ENCODE results near the gene ATAD2B. TPM values are rescaled to one million over a fixed set of nuclear protein-coding genes. Genes with fewer than 3 reads are reported as not detected.

Gene ATAD2B
- total RNA-seq, 1 donor from 2014 or later = 11.4 TPM

- DNase-seq (ENCODE audit: low read depth, low spot score) = no peak
Observed at GRCh38 chr2:23912054-23912453, 14.9 kb downstream of the ATAD2B start.

DNA sequence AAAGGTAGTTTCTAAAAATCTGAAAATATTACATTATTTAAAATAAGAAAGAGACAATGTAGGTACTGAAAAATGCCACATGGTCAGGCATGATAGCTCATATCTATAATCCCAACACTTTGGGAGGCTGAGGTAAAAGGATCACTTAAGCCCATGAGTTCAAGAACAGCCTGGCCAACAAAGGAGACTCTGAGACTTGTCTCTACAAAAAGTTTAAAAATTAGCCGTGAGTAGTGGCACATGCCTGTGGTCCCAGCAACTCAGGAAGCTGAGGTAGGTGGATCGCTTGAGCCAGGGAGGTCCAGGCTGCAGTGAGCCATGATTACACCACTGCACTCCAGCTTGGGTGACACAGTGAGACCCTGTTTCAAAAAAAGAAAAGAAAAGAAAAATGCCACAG lies 21.8 kb downstream of the ATAD2B start:
- no peak for DNase-seq (ENCODE audit: low read depth, low spot score)

DNA sequence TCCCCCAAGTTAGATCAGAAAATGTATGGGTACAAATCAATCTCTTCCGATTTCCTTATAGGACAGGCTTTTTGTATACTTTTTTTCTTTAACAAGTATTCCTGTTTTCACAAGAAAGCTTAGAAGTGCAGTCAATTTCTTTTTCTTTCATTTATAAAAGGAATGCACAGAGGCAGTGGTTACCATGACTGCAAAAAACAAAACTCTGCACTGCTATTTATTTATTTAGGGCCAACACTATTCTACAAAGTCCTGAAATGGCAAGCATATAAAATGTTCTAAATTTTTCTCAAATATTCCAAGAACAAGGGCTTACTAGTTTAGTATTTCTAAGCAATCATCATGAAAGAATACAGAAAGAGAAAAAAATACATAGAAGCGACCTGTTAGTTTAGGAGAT lies 22.2 kb downstream of the ATAD2B start:
- DNase-seq (ENCODE audit: low read depth, low spot score) = no peak

- no peak for DNase-seq (ENCODE audit: low read depth, low spot score)
Observed at GRCh38 chr2:23904215-23904614, 22.7 kb downstream of the ATAD2B start.

- no peak for DNase-seq (ENCODE audit: low read depth, low spot score)
Observed at GRCh38 chr2:23903034-23903433, 23.9 kb downstream of the ATAD2B start.

DNA sequence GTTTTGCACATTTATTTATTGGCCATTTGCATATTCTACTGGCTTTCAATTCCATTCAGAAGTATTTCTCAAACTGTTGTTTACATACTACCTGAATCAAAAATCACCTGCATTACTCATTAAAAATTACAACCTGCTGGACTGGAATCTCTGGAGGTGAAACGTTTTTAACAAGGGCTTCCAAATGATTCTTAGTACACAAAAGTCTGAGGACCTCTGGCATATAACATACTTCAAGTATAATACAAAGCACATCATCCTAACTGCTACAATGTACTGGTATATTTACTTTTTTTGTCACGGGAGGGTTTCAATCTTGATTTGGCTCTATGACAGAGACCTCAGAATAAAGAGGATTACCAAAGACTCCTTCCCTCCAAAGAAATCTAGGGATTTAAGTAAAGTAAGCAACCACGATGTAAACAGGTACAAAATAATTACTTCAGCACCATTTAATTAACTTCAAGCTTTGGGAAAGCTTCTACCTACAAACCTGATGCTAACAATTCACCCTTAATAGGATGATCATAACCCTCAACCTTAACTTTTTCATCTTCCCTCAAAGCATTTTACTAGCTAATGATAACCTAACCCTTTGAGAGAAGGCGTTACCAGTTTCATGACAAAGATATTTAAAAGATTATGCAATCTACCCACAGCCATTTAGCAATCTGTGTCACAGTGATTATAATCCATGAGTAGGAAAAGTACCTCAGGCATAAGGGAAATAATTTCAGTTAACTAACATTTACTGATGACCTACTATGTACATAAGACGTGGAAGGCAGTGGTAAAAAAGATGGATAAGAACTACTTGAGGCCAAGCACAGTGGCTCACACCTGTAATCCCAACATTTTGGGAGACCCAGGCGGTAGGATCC lies 24.7 kb downstream of the ATAD2B start:
- no peak for DNase-seq (ENCODE audit: low read depth, low spot score)

DNA sequence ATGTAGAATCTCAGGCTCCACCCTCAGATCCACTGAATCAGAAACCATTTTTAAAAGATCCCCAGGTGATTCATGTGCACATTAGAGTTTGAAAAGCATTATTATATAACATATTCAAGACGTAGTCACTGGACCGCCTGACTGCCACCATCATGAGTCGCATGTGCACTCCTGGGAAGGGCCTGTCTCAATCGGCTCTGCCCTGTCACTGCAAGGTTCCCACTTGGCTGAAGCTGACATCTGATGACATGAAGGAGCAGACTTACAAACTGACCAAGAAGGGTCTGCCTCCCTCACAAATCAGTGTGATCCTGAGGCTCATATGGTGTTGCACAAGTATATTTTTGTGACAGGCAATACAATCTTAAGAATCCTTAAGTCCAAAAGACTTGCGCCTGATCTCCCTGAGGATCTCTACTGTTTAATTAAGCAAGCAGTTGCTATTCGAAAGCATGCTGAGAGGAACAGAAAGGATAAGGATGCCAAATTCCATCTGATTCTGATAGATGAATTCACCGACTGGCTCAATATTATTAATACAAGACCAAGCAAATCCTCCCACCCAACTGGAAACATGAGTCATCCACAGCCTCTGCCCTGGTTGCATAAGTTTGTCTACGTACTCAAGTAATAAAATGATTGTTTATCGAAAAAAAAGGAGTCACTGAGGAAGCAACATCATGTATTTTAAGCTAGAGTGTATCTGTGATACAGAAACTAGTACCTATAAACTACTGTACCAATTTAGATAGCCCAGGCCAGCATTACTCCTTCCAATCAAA lies 26.2 kb downstream of the ATAD2B start:
- DNase-seq (ENCODE audit: low read depth, low spot score) = peak; percentile 37

DNA sequence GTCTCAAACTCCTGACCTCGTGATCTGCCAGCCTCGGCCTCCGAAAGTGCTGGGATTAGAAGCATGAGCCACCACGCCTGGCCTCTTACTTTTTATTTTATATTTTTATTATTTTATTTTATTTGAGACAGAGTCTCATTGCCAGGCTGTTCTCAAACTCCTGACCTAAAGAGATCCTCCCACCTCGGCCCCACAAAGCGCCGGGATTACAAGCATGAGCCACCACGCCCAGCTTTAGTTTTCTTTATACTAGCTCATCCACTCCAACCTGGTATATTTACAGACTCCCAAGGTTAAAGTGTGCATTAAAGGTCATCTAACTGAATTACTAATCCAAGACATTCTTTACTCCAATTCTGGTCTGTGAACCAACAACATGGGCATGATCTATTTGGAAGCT lies 26.8 kb downstream of the ATAD2B start:
- DNase-seq (ENCODE audit: low read depth, low spot score) = no peak

GRCh38 chr2:23871206-23871605 lies 55.7 kb downstream of the ATAD2B start:
- no peak for DNase-seq (ENCODE audit: low read depth, low spot score)

DNA sequence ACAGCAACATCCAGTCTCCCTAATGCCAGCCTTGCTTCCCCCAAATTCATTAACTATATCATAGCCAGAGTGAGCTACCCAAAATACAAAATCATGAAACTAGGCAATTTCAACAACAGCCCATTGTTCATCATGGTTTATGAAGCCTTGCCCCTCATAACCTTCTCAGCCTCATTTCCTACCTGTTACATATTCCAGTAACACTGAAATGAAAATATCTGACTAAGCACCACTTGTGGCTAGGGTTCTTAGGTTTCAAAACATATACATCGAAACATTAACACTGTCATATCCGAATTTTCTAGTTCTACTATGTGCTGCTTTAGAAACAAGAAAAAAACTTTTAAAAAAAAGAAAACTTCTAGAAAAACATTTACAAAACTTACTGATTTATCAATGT lies 59.5 kb downstream of the ATAD2B start:
- no peak for DNase-seq (ENCODE audit: low read depth, low spot score)

GRCh38 chr2:23862716-23863426 lies 64.1 kb downstream of the ATAD2B start:
- no peak for DNase-seq (ENCODE audit: low read depth, low spot score)

- DNase-seq (ENCODE audit: low read depth, low spot score) = no peak
Observed at GRCh38 chr2:23861952-23862351, 65.0 kb downstream of the ATAD2B start.

DNA sequence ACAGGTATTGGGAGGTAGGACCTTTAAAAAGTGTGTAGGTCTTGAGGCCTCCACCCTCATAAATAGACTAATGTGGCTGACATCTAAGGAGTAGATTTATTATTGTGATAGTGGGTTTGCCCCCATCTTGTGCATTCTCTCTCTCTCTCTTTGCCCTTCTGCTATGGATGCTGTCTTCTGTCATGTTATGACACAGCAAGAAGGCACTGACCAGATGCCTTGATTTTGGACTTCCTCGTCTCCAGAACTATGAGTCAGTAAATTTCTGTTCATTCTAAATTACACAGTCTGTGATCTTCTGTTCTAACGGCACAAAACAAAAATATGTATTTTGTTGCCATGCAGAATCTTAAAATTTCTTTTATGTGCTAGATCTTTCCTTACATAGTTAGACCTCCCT lies 66.9 kb downstream of the ATAD2B start:
- DNase-seq (ENCODE audit: low read depth, low spot score) = no peak

GRCh38 chr2:23859234-23859633 lies 67.7 kb downstream of the ATAD2B start:
- DNase-seq (ENCODE audit: low read depth, low spot score) = no peak

DNA sequence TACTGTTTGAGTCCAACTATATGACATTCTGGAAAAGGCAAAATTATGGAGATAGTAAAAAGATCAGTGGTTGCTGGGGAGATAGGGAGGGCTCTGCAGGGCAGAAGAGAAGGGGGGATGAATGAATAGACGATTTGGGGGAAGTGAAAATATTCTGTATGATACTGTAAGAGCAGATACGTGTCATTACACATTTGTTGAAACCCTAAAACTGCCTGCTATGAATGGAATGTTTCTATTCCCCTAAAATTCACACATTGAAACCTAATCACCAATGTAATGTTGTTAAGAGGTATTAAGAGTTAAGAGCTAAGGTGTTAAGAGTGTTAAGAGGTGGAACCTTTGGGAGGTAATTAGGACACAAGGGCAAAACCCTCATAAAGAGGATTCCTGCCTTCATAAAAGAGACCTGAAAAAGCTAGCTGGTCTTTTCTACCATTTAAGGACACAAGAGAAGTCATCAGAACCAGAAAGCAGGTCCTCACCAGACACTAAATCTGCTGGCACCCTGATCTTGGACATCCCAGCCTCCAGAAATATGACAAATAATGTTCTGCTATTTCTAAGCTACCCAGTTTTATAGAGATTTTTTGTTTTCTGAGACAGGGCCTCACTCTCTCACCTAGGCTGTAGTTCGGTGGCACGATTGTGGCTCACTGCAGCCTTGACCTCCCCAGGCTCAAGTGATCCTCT lies 76.2 kb downstream of the ATAD2B start:
- no peak for DNase-seq (ENCODE audit: low read depth, low spot score)

GRCh38 chr2:23844905-23845304 lies 82.0 kb downstream of the ATAD2B start:
- no peak for DNase-seq (ENCODE audit: low read depth, low spot score)

- no peak for DNase-seq (ENCODE audit: low read depth, low spot score)
Observed at GRCh38 chr2:23843051-23843976, 83.6 kb downstream of the ATAD2B start.

- no peak for DNase-seq (ENCODE audit: low read depth, low spot score)
Observed at GRCh38 chr2:23839919-23840578, 86.9 kb downstream of the ATAD2B start.

DNA sequence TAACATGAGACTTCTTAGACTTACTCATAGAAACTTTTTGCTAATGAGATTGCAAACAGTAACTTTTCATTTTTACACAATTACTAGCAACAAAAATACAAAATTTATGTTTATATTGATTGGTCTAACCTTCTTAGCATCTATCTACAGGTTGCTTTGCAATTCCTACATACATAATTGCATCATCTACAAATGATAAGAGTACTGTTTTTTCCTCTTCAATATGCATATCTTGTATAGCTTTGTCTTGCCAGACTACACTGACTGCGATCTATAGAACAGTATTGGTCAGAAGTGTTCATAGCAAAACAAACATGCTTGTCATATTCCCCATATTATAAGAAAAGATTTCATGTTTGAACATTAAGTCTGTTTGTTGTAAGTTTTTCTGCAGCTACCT lies 87.9 kb downstream of the ATAD2B start:
- no peak for DNase-seq (ENCODE audit: low read depth, low spot score)

GRCh38 chr2:23838581-23838980 lies 88.3 kb downstream of the ATAD2B start:
- no peak for DNase-seq (ENCODE audit: low read depth, low spot score)

Measured in pulmonary artery endothelial cell (primary cell).